ENCODE measurements around the gene GMEB2. TPM values are rescaled to one million over a fixed set of nuclear protein-coding genes. Genes with fewer than 3 reads are reported as not detected.
A peak's percentile ranks its signal among the peaks of the same experiment; 100 is the strongest.
"Not testable (repeated sequence)": the region's sequence is repeated elsewhere in the genome, so short reads cannot be mapped to it uniquely, and the experiment has no call there.

Gene GMEB2
- total RNA-seq, 1 donor from 2014 or later = 16.1 TPM

- Mint-ChIP-seq H3K27me3 (ENCODE audit: low read depth) (no peaks in the 10 kb centered on the region), H3K4me1 (peaks cover 14% of the 10 kb centered on the region), H3K27ac (no peak overlapping the region), H3K4me3 (no peak overlapping the region), H3K36me3 (peaks cover 10% of the 10 kb centered on the region), H3K9me3 (no peaks in the 10 kb centered on the region)
- DNase-seq (ENCODE audit: low spot score in 2 of 2, unreplicated experiment in 2 of 2) = no peak
- TF ChIP-seq CTCF (IDR thresholded peaks at IDR 0.05; ENCODE audit: unreplicated experiment) = no peak
Observed at GRCh38 chr20:63663332-63664066, 36.6 kb upstream of the GMEB2 start.

DNA sequence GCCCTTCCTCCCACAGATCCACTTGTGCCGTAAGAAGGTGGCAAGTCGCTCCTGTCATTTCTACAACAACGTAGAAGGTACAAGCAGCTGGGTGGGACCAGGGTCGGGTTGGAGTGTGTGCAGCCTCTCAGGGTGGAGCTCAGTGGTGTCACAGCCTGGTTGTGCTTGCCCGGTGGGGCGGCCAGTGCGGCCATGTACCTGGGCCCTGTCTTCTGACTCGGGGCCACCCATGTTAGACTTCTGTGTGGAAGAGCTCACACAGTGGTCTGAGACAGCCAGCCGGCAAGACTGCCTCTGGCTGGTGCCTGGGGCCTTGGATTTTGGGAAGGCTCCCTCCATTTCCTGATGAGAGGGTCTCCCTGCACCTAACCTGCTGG is 35.9 kb upstream of the GMEB2 start:
- TF ChIP-seq CTCF (IDR thresholded peaks at IDR 0.05; ENCODE audit: unreplicated experiment) = no peak
- no peaks in the 10 kb centered on the region for H3K27me3 Mint-ChIP-seq (ENCODE audit: low read depth)
- H3K4me3 Mint-ChIP-seq = no peak overlapping the region
- peaks cover 19% of the 10 kb centered on the region for H3K4me1 Mint-ChIP-seq
- no peak overlapping the region for H3K27ac Mint-ChIP-seq
- DNase-seq (ENCODE audit: low spot score in 2 of 2, unreplicated experiment in 2 of 2) = no peak
- peaks cover 5% of the 10 kb centered on the region for H3K36me3 Mint-ChIP-seq
- H3K9me3 Mint-ChIP-seq = no peaks in the 10 kb centered on the region

DNA sequence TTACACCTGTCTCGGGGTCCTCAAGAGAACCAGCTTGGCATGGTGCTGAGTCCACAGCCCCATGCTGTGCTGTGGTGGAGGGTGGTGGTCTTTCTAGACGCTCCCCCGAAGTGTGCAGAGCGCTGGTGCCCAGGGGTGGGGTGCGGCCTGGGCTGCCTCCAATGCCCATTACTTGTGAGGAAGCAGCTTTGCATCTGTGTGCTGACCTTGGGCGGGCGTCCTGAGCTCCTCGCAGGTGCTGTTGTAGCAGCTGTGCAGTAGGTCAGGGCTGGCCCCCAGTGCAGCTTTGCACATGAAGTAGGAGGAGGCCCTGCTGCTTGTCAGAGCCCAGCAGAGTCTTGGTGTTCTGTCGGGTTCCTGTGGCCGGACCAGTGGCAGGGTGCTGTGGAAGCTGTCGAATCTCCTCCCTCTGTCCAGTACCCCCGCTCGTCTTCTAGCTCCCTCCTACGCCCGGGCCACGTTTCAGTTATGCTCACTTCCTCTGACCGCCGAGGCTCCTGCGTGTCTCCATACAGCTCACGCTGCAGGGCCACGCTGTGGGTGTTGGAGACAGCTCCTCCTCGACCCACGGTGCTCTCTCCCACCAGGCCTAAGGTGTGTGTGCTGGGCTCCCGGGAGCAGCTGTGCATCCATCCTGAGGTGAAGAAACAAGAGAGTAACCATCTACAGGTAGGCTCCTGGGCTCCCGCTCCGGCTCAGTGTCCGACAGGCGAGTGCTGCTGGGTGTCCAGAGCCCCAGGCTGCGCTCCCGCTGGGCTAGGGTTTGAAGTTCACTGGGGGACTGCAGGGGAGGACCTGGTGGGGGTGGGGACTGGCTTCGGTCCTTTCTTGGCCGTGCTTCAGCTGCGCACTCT is 35.3 kb upstream of the GMEB2 start:
- Mint-ChIP-seq H3K4me3 (no peak overlapping the region), H3K4me1 (peaks cover 19% of the 10 kb centered on the region), H3K9me3 (no peaks in the 10 kb centered on the region)

DNA sequence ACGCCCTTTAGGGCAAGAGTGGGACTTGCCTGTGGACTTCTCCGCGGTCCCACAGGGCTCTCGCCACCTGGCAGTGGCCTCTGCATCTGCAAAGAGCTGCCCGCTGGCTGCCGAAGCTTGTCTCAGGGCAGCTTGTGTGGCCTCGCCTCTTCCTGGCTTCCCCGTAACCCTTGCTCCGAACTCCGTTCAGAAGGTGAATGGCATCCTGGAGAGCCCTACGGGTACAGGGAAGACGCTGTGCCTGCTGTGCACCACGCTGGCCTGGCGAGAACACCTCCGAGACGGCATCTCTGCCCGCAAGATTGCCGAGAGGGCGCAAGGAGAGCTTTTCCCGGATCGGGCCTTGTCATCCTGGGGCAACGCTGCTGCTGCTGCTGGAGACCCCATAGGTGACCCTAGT is 34.2 kb upstream of the GMEB2 start:
- no peak for DNase-seq (ENCODE audit: low spot score in 2 of 2, unreplicated experiment in 2 of 2)
- Mint-ChIP-seq H3K27ac (no peak overlapping the region), H3K9me3 (no peaks in the 10 kb centered on the region), H3K36me3 (peaks cover 5% of the 10 kb centered on the region), H3K4me1 (peaks cover 19% of the 10 kb centered on the region), H3K4me3 (no peak overlapping the region), H3K27me3 (ENCODE audit: low read depth) (no peaks in the 10 kb centered on the region)
- TF ChIP-seq CTCF (IDR thresholded peaks at IDR 0.05; ENCODE audit: unreplicated experiment) = no peak

More for the DNA sequence above, 35.3 kb upstream of the GMEB2 start:
- no peak overlapping the region for H3K27ac Mint-ChIP-seq
- TF ChIP-seq CTCF (IDR thresholded peaks at IDR 0.05; ENCODE audit: unreplicated experiment) = no peak
- no peaks in the 10 kb centered on the region for H3K27me3 Mint-ChIP-seq (ENCODE audit: low read depth)
- no peak for DNase-seq (ENCODE audit: low spot score in 2 of 2, unreplicated experiment in 2 of 2)
- peaks cover 5% of the 10 kb centered on the region for H3K36me3 Mint-ChIP-seq

GRCh38 chr20:63660622-63661021 is 33.7 kb upstream of the GMEB2 start:
- Mint-ChIP-seq H3K27me3 (ENCODE audit: low read depth) (no peaks in the 10 kb centered on the region), H3K27ac (no peak overlapping the region), H3K4me1 (peaks cover 19% of the 10 kb centered on the region), H3K4me3 (no peak overlapping the region), H3K36me3 (peaks cover 3% of the 10 kb centered on the region), H3K9me3 (no peaks in the 10 kb centered on the region)
- no peak for TF ChIP-seq CTCF (IDR thresholded peaks at IDR 0.05; ENCODE audit: unreplicated experiment)
- DNase-seq (ENCODE audit: low spot score in 2 of 2, unreplicated experiment in 2 of 2) = no peak

DNA sequence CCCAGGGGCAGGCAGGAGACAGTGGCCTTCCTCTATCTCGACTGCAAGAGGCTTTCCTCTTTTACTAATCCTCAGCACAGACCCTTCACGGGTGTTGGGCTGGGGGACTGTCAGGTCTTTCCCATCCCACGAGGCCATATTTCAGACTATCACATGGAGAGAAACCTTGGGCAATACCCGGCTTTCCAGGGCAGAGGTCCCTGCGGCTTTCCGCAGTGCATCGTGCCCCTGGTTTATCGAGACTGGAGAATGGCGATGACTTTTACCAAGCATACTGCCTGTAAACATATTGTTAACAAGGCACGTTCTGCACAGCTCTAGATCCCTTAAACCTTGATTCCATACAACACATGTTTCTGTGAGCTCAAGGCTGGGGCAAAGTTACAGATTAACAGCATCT is 33.3 kb upstream of the GMEB2 start:
- Mint-ChIP-seq H3K4me3 (peak overlapping the region; percentile 96), H3K4me1 (peaks cover 19% of the 10 kb centered on the region)
- not testable (repeated sequence) for H3K27me3 Mint-ChIP-seq (ENCODE audit: low read depth); H3K9me3 Mint-ChIP-seq; H3K27ac Mint-ChIP-seq; DNase-seq (ENCODE audit: low spot score in 2 of 2, unreplicated experiment in 2 of 2); H3K36me3 Mint-ChIP-seq
